Activated CD8-positive, alpha-beta memory T cell treated with anti-CD3 and anti-CD28 coated beads, Interleukin-2, amount 50 U/mL, for 4 hours (primary cell): ENCODE data around the gene AFDN.

Experiments used
- DNase-seq: peaks from one replicate; pipeline ENCODE4 v3.0.0-alpha.2; 2020

AFDN gene

DNA sequence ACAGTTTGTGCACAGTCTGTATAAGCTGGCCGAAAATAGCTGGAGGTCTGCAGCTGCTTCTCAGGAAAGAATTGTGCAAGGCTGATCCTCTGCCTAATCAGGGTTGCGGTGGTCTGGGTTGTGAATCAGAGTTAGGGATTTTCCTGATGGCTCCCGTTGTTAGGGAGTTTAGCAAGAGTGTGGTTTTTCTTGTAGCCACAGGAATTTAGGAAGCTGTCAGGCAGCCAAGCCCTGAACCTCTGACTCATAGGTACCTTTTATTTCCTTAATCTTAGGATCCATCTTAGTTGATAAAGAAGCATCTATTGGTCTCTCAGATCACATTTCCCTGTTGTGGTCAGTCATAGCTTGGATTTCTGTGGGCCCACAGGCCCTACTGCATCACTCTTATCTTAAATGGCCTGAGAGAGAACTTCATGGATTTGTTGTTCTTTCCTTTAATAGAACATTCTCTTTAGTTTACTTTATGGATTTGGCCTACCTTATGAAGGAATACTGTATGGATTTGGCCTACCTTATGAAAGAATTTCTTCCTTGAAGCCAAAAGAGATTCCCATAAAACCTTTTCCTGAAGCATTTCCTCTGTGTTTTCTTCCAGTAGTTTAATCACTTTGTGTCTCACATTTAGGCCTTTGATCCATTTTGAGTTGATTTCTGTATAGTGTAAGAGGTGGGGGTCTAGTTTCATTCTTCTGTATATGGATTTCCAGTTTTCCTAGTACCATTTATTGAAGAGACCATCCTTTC lies 181.1 kb downstream of the AFDN start:
- no peak for DNase-seq

DNA sequence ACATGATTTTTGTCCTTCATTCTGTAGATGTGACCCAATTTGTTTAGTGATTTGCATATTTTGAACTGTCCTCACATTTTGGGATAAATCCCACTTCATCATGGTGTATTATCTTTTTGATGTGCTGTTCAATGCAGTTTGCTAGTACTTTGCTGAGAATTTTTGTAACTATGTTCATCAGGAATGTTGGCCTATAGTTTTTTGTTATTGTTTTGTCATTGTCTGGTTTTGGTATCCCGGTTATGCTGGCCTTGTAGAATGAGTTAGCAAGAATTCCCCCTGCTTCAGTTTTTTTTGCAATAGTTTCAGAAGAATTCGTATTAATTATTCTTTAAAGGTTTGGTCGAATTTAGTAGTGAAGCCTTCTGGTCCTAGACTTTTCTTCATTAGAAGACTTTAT lies 182.6 kb downstream of the AFDN start:
- DNase-seq, result no peak

DNA sequence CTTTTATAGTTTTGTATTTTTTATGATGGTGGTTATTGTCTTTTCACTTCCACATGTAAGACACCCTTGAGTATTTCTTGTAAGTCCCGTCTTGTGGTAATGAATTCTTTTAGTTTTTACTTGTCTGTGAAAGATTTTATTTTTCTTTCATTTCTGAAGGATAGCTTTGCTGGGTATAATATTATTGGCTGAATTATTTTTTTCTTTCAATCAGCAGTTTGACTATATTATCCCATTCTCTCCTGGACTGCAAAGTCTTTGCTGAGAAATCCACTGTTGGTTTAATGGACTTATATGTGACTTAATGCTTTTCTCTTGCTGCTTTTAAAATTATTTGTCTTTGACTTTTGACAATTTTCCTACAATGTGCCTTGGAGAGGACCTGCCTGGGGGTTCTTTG lies 184.6 kb downstream of the AFDN start:
- DNase-seq, result no peak

DNA sequence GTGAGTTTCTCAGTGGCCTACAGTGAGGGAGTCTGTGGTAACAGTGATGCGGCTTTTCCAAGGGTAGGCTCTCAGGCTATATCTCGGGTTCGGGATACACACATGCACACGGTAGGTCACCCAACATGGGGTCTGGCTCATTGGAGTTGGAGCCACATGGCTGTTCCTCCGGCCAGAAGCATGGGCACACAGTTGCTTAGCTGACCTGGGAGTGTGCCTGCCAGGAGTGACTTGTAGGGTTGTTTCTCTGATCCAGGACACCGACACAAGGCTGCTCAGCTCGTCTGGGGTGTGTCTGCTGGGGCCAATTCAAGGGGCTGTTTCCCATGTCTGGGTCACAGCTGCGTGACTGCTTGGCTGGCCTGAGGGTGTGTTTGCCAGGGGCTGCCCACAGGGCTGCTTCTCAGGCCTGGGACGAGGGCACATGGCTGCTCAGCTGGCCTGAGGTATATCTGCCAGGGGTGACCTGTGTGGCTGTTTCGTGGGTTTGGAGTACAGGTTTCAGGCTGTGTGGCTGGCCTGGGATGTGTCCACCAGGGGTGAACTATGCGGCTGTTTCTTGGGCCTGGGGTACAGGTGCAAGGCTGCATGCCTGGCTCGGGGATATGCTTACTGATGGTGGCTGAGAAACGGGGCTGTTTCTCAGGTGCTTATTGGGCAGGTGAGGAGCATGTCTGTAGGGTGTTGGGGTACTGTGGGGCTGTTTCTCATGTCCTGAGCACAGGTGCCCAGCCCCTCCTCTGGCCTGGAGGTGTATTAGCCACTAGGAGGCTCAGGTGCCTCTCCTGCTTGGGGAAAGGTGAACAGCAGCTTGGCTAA lies 185.9 kb downstream of the AFDN start:
- DNase-seq, result no peak

DNA sequence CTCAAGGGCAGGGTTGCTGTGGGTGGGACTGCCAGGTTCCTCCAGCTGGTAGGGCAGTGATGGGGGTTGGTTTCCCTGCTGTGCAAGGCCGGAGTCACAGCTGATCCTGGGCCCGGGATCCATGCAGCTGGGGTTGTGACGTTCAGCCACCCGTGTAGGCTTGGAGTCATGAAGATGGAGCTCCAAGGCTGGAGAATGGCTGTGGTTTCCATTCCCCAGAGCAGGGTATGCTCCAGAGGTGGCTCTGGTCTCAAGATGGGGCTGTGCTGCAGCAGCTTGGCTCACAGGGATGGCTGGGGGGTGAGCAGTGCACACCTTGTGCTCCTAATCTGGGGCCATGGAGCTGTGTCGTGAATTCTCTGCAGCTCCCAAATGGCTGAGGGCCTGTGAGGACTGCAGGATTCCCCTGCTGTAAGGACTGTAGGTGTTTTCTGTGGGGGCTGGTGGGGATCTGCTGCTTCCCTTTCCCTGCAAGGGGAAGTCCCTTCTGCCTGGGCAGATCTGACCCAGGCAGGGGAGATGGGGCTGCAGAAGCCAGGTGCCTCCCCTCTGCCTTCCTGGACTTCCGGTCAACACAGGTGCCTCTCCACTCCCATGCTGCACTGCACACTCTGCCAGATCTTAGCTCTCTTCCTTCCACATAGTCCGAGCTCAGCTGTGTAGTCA lies 186.7 kb downstream of the AFDN start:
- DNase-seq, result no peak

DNA sequence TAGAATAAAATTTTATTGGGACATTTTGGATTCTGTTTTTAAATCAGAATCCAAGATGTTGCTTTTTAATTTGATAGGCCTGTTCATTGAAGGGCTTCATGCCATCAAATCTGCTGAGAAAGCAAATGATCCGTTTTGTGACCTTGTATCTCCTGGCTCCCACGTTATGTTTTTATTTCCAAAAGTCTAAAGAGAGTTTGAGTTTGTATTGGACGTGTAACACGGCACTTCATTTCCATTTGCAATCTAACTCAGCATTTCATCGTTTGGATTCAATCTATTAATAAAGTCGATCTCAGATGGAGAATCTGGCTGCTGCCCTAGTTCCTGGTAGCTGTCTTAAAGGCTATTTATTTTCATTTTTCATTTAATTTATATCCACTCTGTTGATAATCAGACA lies 187.7 kb downstream of the AFDN start:
- no peak for DNase-seq

DNA sequence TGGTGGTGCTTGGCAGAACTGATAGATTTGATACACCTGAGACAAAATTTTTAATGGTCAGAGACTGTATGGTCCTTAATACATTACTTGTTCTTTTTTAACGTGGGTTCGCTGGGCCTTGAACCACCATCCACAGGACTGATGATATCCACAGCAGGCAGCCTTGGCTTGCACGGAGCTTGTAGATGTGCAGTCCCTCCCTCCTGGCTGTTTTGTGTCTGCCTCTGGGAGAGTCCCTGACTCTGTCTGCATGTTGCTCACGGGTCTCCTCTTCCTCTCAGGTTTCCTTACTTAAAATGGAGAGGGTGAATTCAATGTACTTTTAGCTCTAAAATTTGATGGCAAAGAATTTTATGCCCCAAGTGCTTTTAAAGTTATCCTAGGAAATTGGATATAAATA lies 188.3 kb downstream of the AFDN start:
- no peak for DNase-seq

DNA sequence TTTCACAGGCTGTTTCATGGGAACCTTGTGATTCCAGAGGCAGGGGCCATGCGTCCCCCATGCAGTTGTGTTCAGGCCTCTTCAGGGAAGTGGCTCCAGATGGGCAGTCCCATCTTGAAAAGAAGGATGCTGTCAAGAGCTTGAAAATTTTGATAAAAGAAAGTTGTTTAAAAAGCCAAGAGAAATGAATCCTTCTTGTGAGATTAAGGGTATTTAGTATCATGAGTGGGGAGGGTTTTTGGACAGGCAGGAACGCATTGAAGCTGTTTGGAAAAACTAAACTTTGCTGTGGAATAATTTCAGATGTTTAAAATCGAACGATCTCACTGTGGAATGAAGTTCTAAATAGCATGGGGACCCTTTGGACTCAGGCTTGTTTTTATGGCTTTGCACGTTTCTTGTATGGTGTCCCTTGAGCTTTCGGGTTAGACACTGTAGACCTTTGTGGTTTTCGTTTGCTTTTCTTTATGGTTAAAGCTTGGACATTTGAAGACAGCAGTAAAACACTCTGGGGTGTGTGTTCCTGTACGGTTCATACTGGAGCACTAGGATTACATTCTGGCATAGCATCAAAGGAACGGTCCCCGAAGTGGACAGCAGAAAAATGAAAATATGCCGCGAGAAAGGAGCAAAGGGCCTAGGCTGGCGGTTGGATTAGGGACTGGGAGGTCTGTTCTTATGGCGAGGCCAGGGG lies 188.9 kb downstream of the AFDN start:
- DNase-seq, result no peak

DNA sequence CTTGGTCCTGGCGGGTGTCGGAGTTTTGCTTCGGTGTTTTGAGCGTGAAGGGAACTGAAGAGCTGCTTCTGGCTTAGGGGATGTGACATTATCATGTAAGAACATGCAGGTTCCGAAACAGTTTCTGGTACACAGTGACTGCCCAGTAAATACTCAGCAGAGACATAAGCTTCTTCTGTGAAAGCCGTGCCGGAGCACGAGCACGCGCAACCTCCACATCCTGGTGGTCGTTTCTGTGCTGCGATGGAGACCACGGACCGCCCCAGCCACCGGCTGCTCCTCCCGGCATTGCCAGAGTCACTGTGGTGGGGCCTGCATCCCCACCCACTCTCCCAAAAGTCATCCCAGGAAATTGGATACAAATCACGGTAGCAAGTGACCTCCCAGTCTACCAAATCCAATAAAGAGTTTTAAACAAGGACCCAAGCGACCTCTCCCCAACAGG lies 189.5 kb downstream of the AFDN start:
- DNase-seq, result no peak

DNA sequence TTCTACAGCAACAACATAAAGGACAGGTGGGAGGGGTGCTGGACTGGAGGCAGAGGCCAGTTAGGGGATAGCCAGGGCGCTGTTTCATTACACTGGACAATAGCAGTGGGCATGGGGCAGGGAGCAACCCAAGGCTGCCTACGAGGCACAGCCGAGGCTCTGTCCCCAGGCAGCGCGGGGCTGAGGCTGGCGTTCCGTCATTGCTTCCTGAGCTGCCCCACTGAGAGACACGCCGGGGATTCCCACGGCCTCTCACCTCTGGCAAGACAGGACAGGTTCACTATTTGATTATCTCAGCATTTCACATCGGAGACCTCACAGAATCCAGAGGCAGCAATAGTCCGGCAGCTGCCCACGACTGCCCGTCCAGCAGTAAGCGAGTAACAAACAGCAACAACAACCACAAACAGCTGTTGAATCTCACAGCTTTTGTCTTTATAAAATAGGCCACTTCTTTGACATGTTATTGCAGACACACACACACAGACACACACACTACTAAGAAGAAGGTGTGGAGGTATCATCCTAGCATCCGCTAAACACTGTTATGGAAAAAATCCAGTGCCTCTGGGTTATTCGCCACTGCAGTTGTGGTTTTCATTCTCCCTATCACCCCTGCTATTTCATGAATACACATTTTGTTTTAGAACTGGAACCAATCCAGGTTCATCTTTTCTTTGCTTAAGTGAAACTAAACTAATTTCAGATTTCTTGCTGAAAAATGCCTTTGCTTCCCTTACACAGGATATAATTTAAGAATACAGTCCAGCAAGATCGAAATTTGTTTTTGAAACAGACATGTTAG lies 190.2 kb downstream of the AFDN start:
- DNase-seq, result no peak

DNA sequence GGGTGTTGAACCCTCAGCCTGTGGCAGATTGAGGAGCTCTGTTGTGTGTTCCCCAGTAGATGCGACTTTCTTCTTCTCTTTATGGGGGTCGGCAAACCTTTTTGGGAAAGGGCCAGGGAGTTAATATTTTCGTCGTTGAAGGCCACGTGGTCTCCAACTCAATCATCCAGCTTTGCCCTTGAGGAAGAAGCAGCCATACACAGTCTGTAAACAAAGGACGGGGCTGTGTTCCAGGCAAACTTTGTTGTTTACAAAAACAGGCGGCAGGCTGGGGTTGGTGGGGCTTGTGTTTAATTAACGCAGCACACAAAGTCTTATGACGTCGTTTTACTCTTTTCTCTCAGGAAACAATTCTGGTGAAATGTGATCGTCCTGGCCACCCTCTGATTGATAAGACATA lies 190.9 kb downstream of the AFDN start:
- DNase-seq, result no peak

DNA sequence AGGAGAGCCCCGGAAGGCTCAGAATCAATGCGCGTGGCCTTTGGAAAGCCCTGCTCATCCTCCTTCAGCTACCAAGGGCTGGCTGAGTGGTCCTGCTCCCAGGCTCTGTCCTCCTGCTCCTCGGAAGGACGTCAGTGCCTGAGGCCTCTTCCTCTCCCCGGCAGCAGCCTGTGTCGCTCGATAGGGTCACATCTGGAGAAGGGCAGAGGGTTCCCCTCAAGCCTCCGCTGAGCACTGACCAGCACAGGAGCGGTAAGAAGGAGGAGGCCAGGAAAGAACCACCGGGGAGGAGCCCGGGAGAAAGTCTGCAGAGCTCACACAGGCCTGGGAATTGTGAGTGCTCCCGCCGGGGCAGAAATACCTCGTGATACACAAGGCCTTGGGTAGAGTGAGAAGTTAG lies 192.0 kb downstream of the AFDN start:
- no peak for DNase-seq

DNA sequence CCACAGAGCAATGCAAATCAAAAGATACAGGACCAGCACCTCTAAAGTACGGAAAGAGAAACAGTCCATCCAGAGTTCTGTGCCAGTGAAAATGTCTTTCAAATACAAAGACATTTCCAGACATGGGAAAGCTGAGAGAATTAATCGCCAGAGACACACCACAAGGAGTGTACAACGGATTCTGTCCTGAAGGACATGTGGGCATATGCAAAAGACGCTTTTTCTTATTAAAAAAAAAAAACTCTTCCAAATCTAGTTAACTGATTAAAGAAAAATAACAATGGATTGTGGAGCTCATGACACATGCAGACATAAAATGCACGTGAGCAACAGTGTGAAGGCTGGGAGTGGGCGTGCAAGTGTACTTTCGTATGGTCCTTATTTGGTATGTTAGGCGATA lies 193.5 kb downstream of the AFDN start:
- DNase-seq, result no peak

DNA sequence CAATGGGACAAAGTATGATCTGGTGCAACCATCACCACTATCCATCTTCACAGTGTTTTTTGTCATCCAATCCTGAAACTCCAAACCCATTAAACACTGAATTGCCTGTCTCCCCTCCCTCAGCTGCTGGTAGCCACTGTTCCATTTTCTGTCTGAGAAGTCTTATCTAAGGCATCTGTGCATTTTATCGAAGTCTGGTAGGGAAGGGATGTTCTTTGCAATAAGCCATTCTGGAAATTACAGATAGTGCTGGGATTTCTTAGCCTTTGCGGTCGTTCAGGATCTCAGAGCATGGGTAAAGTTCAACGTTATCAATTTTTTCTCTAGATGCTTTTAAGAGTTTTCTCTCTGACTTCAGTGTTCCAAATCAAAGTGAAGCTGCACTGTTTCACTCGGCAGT lies 194.9 kb downstream of the AFDN start:
- no peak for DNase-seq
